WTC11 (cell line): ENCODE results near the gene FKBP14. TPM values are rescaled to one million over a fixed set of nuclear protein-coding genes. Genes with fewer than 3 reads are reported as not detected.

ENCODE experiments used
- ATAC-seq: fragments of 200-7000 bp; cut with Tn5 transposase; 2 replicates; pipeline ENCODE4 v1.10.0; 2021; ENCODE audit warnings: mild to moderate bottlenecking, moderate library complexity
- CTCF ChIA-PET: fragments of 300-600 bp; sonication (Branson Sonifier 250); formaldehyde crosslinking; loops from one replicate; lab custom pipeline; 2021; ENCODE audit warnings: antibody characterized with exemption; lab: Charles Lee
- POLR2A ChIA-PET: fragments of 350-600 bp; sonication (Branson Sonifier 250); formaldehyde crosslinking; loops from one replicate; lab custom pipeline; 2021; ENCODE audit warnings: antibody characterized with exemption; lab: Charles Lee
- DNase-seq: peaks from one replicate; pipeline ENCODE4 v3.0.0; 2021; ENCODE audit warnings: low spot score
- H3K27ac Mint-ChIP-seq: 2 replicates; pipeline ENCODE4 v1.8.0; 2021; ENCODE audit warnings: mixed read lengths
- H3K27me3 Mint-ChIP-seq: 2 replicates; pipeline ENCODE4 v1.8.0; 2021; ENCODE audit warnings: low read depth, mild to moderate bottlenecking, moderate library complexity, mixed read lengths
- H3K36me3 Mint-ChIP-seq: 2 replicates; pipeline ENCODE4 v1.8.0; 2021; ENCODE audit warnings: mixed read lengths
- H3K4me1 Mint-ChIP-seq: 2 replicates; pipeline ENCODE4 v1.8.0; 2022; ENCODE audit warnings: mixed read lengths
- H3K4me3 Mint-ChIP-seq: 2 replicates; pipeline ENCODE4 v1.8.0; 2021; ENCODE audit warnings: mild to moderate bottlenecking, moderate library complexity, mixed read lengths
- H3K9me3 Mint-ChIP-seq: 2 replicates; pipeline ENCODE4 v1.8.0; 2021; ENCODE audit warnings: mixed read lengths
- ATF2 ChIP-seq: sonication (generic); formaldehyde crosslinking; IDR thresholded peaks from 2 replicates; pipeline ENCODE4 v1.8.1; 2022; ENCODE audit warnings: low read depth, missing genetic modification reagents, borderline replicate concordance
- CBFB ChIP-seq: sonication (generic); formaldehyde crosslinking; IDR thresholded peaks from 2 replicates; pipeline ENCODE4 v1.8.1; 2022; ENCODE audit warnings: mild to moderate bottlenecking, low read depth, missing genetic modification reagents
- ELF4 ChIP-seq: sonication (generic); formaldehyde crosslinking; IDR thresholded peaks from 2 replicates; pipeline ENCODE4 v1.8.1; 2022; ENCODE audit warnings: low read depth, mild to moderate bottlenecking, moderate library complexity, missing genetic modification reagents
- JAZF1 ChIP-seq: fragments of 250-450 bp; sonication (Bioruptor Pico); IDR thresholded peaks from 2 replicates; pipeline ENCODE4 v1.9.0; 2021; ENCODE audit warnings: moderate library complexity, mild to moderate bottlenecking, inconsistent platforms
- KAT7 ChIP-seq: sonication (generic); formaldehyde crosslinking; IDR thresholded peaks from 2 replicates; pipeline ENCODE4 v1.8.1; 2023; ENCODE audit warnings: missing genetic modification reagents, mild to moderate bottlenecking, borderline replicate concordance
- PREB ChIP-seq: sonication (generic); formaldehyde crosslinking; IDR thresholded peaks from 2 replicates; pipeline ENCODE4 v1.8.1; 2022; ENCODE audit warnings: mild to moderate bottlenecking, missing genetic modification reagents, moderate library complexity, borderline replicate concordance
- PRRX2 ChIP-seq: fragments of 250-450 bp; sonication (Bioruptor Pico); IDR thresholded peaks from 2 replicates; pipeline ENCODE4 v1.8.0; 2021; ENCODE audit warnings: mild to moderate bottlenecking
- SMAD4 ChIP-seq: sonication (generic); formaldehyde crosslinking; IDR thresholded peaks from 2 replicates; pipeline ENCODE4 v1.8.0; 2022; ENCODE audit warnings: mild to moderate bottlenecking, missing genetic modification reagents
- TCF7 ChIP-seq: sonication (generic); formaldehyde crosslinking; IDR thresholded peaks from 2 replicates; pipeline ENCODE4 v1.8.0; 2022; ENCODE audit warnings: mild to moderate bottlenecking, low read depth, missing genetic modification reagents, moderate library complexity
- ZNF219 ChIP-seq: sonication (generic); formaldehyde crosslinking; IDR thresholded peaks from 2 replicates; pipeline ENCODE4 v1.8.0; 2023; ENCODE audit warnings: missing genetic modification reagents, mild to moderate bottlenecking, borderline replicate concordance
- ZNF671 ChIP-seq: fragments of 250-450 bp; sonication (Bioruptor Pico); IDR thresholded peaks from 2 replicates; pipeline ENCODE4 v1.8.0; 2021; ENCODE audit warnings: mild to moderate bottlenecking
- total RNA-seq: library from RNA; stranded (reverse); gene quantifications from 3 replicates; pipeline ENCODE4 v1.2.3, GENCODE V29; 2021
- TF ChIP-seq, protein P1 (sequence below): sonication (generic); formaldehyde crosslinking; IDR thresholded peaks from 2 replicates; pipeline ENCODE4 v1.8.1; 2023; ENCODE audit warnings: mild to moderate bottlenecking, missing genetic modification reagents
- TF ChIP-seq, protein P2 (sequence below): sonication (generic); formaldehyde crosslinking; IDR thresholded peaks from 2 replicates; pipeline ENCODE4 v1.8.0; 2022; ENCODE audit warnings: missing genetic modification reagents
- TF ChIP-seq, protein P3 (sequence below): fragments of 250-450 bp; sonication (Bioruptor Pico); IDR thresholded peaks from 2 replicates; pipeline ENCODE4 v1.8.0; 2021; ENCODE audit warnings: mild to moderate bottlenecking
- TF ChIP-seq, protein P4 (sequence below): sonication (generic); formaldehyde crosslinking; IDR thresholded peaks from 2 replicates; pipeline ENCODE4 v1.8.1; 2023; ENCODE audit warnings: mild to moderate bottlenecking, moderate library complexity, missing genetic modification reagents

FKBP14 gene
- total RNA-seq, 1 experiment from 2014 or later: 23.0 TPM

- TF ChIP-seq ATF2 (CRISPR knock-in tag): no peak
Measured at GRCh38 chr7:29968683-29969395, 57.7 kb downstream of the FKBP14 start (continued).

- DNase-seq (no peak), ATAC-seq (no peak)
- Mint-ChIP-seq H3K36me3 (peaks cover 44% of the 10 kb centered on the region), H3K4me3 (no peak overlapping the region), H3K9me3 (peaks cover 12% of the 10 kb centered on the region), H3K27me3 (no peaks in the 10 kb centered on the region), H3K4me1 (peaks cover 7% of the 10 kb centered on the region), H3K27ac (no peak overlapping the region; the same call in 1 of the 2 replicates)
- CTCF ChIA-PET: no interaction called here
- POLR2A ChIA-PET: interaction anchor here (0.6 kb wide), 1 partner anchor 25 kb away, joined by 3 read pairs; no protein-coding TSS in a partner anchor
- TF ChIP-seq JAZF1 (CRISPR knock-in tag): no peak
- TF ChIP-seq ELF4 (CRISPR knock-in tag): no peak
- no peak for TF ChIP-seq ZNF671 (CRISPR knock-in tag)
- no peak for TF ChIP-seq TCF7
- TF ChIP-seq, protein P1, sequence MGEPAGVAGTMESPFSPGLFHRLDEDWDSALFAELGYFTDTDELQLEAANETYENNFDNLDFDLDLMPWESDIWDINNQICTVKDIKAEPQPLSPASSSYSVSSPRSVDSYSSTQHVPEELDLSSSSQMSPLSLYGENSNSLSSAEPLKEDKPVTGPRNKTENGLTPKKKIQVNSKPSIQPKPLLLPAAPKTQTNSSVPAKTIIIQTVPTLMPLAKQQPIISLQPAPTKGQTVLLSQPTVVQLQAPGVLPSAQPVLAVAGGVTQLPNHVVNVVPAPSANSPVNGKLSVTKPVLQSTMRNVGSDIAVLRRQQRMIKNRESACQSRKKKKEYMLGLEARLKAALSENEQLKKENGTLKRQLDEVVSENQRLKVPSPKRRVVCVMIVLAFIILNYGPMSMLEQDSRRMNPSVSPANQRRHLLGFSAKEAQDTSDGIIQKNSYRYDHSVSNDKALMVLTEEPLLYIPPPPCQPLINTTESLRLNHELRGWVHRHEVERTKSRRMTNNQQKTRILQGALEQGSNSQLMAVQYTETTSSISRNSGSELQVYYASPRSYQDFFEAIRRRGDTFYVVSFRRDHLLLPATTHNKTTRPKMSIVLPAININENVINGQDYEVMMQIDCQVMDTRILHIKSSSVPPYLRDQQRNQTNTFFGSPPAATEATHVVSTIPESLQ (CRISPR knock-in tag): no peak
- no peak for TF ChIP-seq PRRX2 (CRISPR knock-in tag)
- no peak for TF ChIP-seq CBFB (CRISPR knock-in tag)
- TF ChIP-seq SMAD4 (CRISPR knock-in tag): no peak
- TF ChIP-seq, protein P2, sequence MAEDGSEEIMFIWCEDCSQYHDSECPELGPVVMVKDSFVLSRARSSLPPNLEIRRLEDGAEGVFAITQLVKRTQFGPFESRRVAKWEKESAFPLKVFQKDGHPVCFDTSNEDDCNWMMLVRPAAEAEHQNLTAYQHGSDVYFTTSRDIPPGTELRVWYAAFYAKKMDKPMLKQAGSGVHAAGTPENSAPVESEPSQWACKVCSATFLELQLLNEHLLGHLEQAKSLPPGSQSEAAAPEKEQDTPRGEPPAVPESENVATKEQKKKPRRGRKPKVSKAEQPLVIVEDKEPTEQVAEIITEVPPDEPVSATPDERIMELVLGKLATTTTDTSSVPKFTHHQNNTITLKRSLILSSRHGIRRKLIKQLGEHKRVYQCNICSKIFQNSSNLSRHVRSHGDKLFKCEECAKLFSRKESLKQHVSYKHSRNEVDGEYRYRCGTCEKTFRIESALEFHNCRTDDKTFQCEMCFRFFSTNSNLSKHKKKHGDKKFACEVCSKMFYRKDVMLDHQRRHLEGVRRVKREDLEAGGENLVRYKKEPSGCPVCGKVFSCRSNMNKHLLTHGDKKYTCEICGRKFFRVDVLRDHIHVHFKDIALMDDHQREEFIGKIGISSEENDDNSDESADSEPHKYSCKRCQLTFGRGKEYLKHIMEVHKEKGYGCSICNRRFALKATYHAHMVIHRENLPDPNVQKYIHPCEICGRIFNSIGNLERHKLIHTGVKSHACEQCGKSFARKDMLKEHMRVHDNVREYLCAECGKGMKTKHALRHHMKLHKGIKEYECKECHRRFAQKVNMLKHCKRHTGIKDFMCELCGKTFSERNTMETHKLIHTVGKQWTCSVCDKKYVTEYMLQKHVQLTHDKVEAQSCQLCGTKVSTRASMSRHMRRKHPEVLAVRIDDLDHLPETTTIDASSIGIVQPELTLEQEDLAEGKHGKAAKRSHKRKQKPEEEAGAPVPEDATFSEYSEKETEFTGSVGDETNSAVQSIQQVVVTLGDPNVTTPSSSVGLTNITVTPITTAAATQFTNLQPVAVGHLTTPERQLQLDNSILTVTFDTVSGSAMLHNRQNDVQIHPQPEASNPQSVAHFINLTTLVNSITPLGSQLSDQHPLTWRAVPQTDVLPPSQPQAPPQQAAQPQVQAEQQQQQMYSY (CRISPR knock-in tag): no peak
- no peak for TF ChIP-seq ZNF219 (CRISPR knock-in tag)
- TF ChIP-seq, protein P3, sequence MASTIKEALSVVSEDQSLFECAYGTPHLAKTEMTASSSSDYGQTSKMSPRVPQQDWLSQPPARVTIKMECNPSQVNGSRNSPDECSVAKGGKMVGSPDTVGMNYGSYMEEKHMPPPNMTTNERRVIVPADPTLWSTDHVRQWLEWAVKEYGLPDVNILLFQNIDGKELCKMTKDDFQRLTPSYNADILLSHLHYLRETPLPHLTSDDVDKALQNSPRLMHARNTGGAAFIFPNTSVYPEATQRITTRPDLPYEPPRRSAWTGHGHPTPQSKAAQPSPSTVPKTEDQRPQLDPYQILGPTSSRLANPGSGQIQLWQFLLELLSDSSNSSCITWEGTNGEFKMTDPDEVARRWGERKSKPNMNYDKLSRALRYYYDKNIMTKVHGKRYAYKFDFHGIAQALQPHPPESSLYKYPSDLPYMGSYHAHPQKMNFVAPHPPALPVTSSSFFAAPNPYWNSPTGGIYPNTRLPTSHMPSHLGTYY (CRISPR knock-in tag): no peak
- TF ChIP-seq, protein P4, sequence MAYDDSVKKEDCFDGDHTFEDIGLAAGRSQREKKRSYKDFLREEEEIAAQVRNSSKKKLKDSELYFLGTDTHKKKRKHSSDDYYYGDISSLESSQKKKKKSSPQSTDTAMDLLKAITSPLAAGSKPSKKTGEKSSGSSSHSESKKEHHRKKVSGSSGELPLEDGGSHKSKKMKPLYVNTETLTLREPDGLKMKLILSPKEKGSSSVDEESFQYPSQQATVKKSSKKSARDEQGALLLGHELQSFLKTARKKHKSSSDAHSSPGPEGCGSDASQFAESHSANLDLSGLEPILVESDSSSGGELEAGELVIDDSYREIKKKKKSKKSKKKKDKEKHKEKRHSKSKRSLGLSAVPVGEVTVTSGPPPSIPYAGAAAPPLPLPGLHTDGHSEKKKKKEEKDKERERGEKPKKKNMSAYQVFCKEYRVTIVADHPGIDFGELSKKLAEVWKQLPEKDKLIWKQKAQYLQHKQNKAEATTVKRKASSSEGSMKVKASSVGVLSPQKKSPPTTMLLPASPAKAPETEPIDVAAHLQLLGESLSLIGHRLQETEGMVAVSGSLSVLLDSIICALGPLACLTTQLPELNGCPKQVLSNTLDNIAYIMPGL: no peak
- no peak for TF ChIP-seq PREB (CRISPR knock-in tag)
- no peak for TF ChIP-seq KAT7
- TF ChIP-seq, all 79 proteins: peak for 0
Measured at GRCh38 chr7:29965030-29965429, 61.5 kb downstream of the FKBP14 start.
